ENCODE measurements around the gene CLDN19.

Gene CLDN19

GRCh38 chr1:42689912-42690311 is 50.1 kb downstream of the CLDN19 start:
- no peak for TF ChIP-seq PPARA (CRISPR knock-in tag; IDR thresholded peaks at IDR 0.05; ENCODE audit: borderline replicate concordance)
- no peak for TF ChIP-seq CSDC2 (CRISPR knock-in tag; IDR thresholded peaks at IDR 0.05)
- TF ChIP-seq ZFP3 (CRISPR knock-in tag; IDR thresholded peaks at IDR 0.05) = no peak
- TF ChIP-seq ZNF565 (CRISPR knock-in tag; conservative IDR thresholded peaks at IDR 0.05; ENCODE audit: low read depth) = no peak
- no peak for TF ChIP-seq RARB (CRISPR knock-in tag; IDR thresholded peaks at IDR 0.05)
- TF ChIP-seq OSR1 (CRISPR knock-in tag; IDR thresholded peaks at IDR 0.05) = no peak
- TF ChIP-seq SNAI2 (CRISPR knock-in tag; IDR thresholded peaks at IDR 0.05) = no peak
- no peak for TF ChIP-seq CSRNP3 (CRISPR knock-in tag; IDR thresholded peaks at IDR 0.05)
- TF ChIP-seq TOX (CRISPR knock-in tag; IDR thresholded peaks at IDR 0.05; ENCODE audit: borderline replicate concordance) = no peak
- TF ChIP-seq CREB5 (CRISPR knock-in tag; IDR thresholded peaks at IDR 0.05; ENCODE audit: low read depth) = no peak
- no peak for TF ChIP-seq ESRRG (CRISPR knock-in tag; IDR thresholded peaks at IDR 0.05)
- TF ChIP-seq BACH2 (CRISPR knock-in tag; IDR thresholded peaks at IDR 0.05; ENCODE audit: borderline replicate concordance) = no peak
- TF ChIP-seq ZFP30 (CRISPR knock-in tag; IDR thresholded peaks at IDR 0.05) = no peak
- no peak for TF ChIP-seq GLIS3 (CRISPR knock-in tag; IDR thresholded peaks at IDR 0.05)
- TF ChIP-seq POU6F1 (CRISPR knock-in tag; IDR thresholded peaks at IDR 0.05; ENCODE audit: borderline replicate concordance, low read depth) = no peak
- no peak for ATAC-seq

GRCh38 chr1:42686418-42686817 is 53.6 kb downstream of the CLDN19 start:
- TF ChIP-seq ZNF8 (CRISPR knock-in tag; IDR thresholded peaks at IDR 0.05) (no peak), TOX (CRISPR knock-in tag; IDR thresholded peaks at IDR 0.05; ENCODE audit: borderline replicate concordance) (no peak), ZFP30 (CRISPR knock-in tag; IDR thresholded peaks at IDR 0.05) (no peak), PPARA (CRISPR knock-in tag; IDR thresholded peaks at IDR 0.05; ENCODE audit: borderline replicate concordance) (no peak), OSR1 (CRISPR knock-in tag; IDR thresholded peaks at IDR 0.05) (no peak), ESRRG (CRISPR knock-in tag; IDR thresholded peaks at IDR 0.05) (no peak), ZFP3 (CRISPR knock-in tag; IDR thresholded peaks at IDR 0.05) (no peak), TCF4 (CRISPR knock-in tag; IDR thresholded peaks at IDR 0.05; ENCODE audit: borderline replicate concordance) (no peak), RARB (CRISPR knock-in tag; IDR thresholded peaks at IDR 0.05) (no peak), TSHZ2 (CRISPR knock-in tag; IDR thresholded peaks at IDR 0.05) (no peak), CREB5 (CRISPR knock-in tag; IDR thresholded peaks at IDR 0.05; ENCODE audit: low read depth) (no peak), ISL1 (CRISPR knock-in tag; IDR thresholded peaks at IDR 0.05) (no peak), ZC3H10 (CRISPR knock-in tag; IDR thresholded peaks at IDR 0.05) (no peak), BACH2 (CRISPR knock-in tag; IDR thresholded peaks at IDR 0.05; ENCODE audit: borderline replicate concordance) (no peak), ARNTL (CRISPR knock-in tag; IDR thresholded peaks at IDR 0.05; ENCODE audit: borderline replicate concordance, low read depth) (no peak), ZNF565 (CRISPR knock-in tag; conservative IDR thresholded peaks at IDR 0.05; ENCODE audit: low read depth) (no peak), CSRNP3 (CRISPR knock-in tag; IDR thresholded peaks at IDR 0.05) (no peak), POU6F1 (CRISPR knock-in tag; IDR thresholded peaks at IDR 0.05; ENCODE audit: borderline replicate concordance, low read depth) (no peak)
- no peak for ATAC-seq

All from SK-N-SH treated with all-trans-retinoic acid at 6 μM for 48 hours (cell line).